Omental fat pad (tissue), 4 donors: ENCODE measurements around the gene CIAO3. TPM values are rescaled to one million over a fixed set of nuclear protein-coding genes. Genes with fewer than 3 reads are reported as not detected.

Experiments used
- ATAC-seq: fragments of 150-250 bp; one replicate; pipeline ENCODE4 v1.9.1; 2016; ENCODE audit warnings: mild to moderate bottlenecking, moderate library complexity; ENCODE audit not compliant: low FRiP score
- DNase-seq: peaks from one replicate; pipeline ENCODE4 v3.0.0-alpha.2; 2019; ENCODE audit warnings: low spot score
- CTCF ChIP-seq, 3 donors: fragments of 450-650 bp; IDR thresholded peaks; one replicate each; pipeline ENCODE4 v1.5.1; 2016 to 2017; ENCODE audit warnings: antibody characterized with exemption in 3 of 3, mild to moderate bottlenecking in 3 of 3, moderate library complexity in 2 of 3
- small RNA-seq: library from RNA; depleted of rRNA; stranded (forward); fragments of <200 nt; gene quantifications from one replicate; pipeline ENCODE3, GENCODE V24; 2016
- total RNA-seq, 4 donors: library from RNA; depleted of rRNA; stranded (reverse); fragments of >200 nt; gene quantifications; one replicate each; pipeline ENCODE4 v1.1.0, GENCODE V29; 2016

The CIAO3 gene
- total RNA-seq, 4 donors from 2014 or later: 17.6 to 26.8 (median 22.1) TPM

- no peak for TF ChIP-seq CTCF (IDR thresholded peaks at IDR 0.05)
- DNase-seq (peak; percentile 63), ATAC-seq (peak; percentile 58)
Observed at GRCh38 chr16:679814-680624, 60.8 kb downstream of the CIAO3 start, which contains the start of gene STUB1. TSS of gene STUB1 (plus strand) at chr16:680410. CDS start at chr16:680526, 116 bp downstream.

Small RNAs within 50 kb of the gene (small RNA-seq; reads per million reads assigned to genes)
- not detected for gene MIR662

Other genes with a start within 250 kb of the CIAO3 start
- gene CAPN15, start 213.3 kb downstream of the CIAO3 start, total RNA-seq: 10 to 100 TPM; 16.4 to 87.2 (median 22.0) TPM
- gene PRR35, start 180.6 kb downstream of the CIAO3 start, total RNA-seq: under 1 TPM in 1 of 4 donors, not detected in 3; 0.19 TPM
- 1 to 10 TPM in 3 of 4 donors, under 1 TPM in 1; 0.24 to 5.5 (median 1.2) TPM for gene NHLRC4, start 174.0 kb downstream of the CIAO3 start, total RNA-seq
- gene PIGQ, start 171.0 kb downstream of the CIAO3 start, total RNA-seq: 10 to 100 TPM; 22.0 to 25.1 (median 23.8) TPM
- 10 to 100 TPM; 11.6 to 20.6 (median 14.8) TPM for gene RAB40C, start 150.9 kb downstream of the CIAO3 start, total RNA-seq
- under 1 TPM in 3 of 4 donors, not detected in 1; 0.19 to 0.63 (median 0.25) TPM for gene WFIKKN1, start 110.0 kb downstream of the CIAO3 start, total RNA-seq
- 100 to 1,000 TPM in 3 of 4 donors, 10 to 100 TPM in 1; 75.7 to 155 (median 111) TPM for gene METTL26, start 104.7 kb downstream of the CIAO3 start, total RNA-seq
- gene MCRIP2, start 99.2 kb downstream of the CIAO3 start, total RNA-seq: 10 to 100 TPM; 33.3 to 54.7 (median 41.3) TPM
- 10 to 100 TPM in 3 of 4 donors, 1 to 10 TPM in 1; 7.0 to 25.1 (median 21.2) TPM for gene WDR90, start 91.6 kb downstream of the CIAO3 start, total RNA-seq
- gene RHOT2, start 72.9 kb downstream of the CIAO3 start, total RNA-seq: 10 to 100 TPM; 38.8 to 86.9 (median 61.5) TPM
- 1 to 10 TPM in 1 of 4 donors, under 1 TPM in 2, not detected in 1; 0.44 to 1.0 (median 0.96) TPM for gene RHBDL1, start 65.3 kb downstream of the CIAO3 start, total RNA-seq
- 100 to 1,000 TPM; 119 to 161 (median 128) TPM for gene STUB1, start 60.6 kb downstream of the CIAO3 start, total RNA-seq
- gene JMJD8, start 56.7 kb downstream of the CIAO3 start, total RNA-seq: 10 to 100 TPM; 65.8 to 79.6 (median 71.8) TPM
- 1 to 10 TPM; 6.7 to 8.7 (median 6.9) TPM for gene WDR24, start 50.6 kb downstream of the CIAO3 start, total RNA-seq
- under 1 TPM in 3 of 4 donors, not detected in 1; 0.48 to 0.75 (median 0.56) TPM for gene FBXL16, start 35.2 kb downstream of the CIAO3 start, total RNA-seq
- 10 to 100 TPM; 13.6 to 31.2 (median 20.5) TPM for gene METRN, start 25.9 kb downstream of the CIAO3 start, total RNA-seq
- gene ANTKMT, start 19.9 kb downstream of the CIAO3 start, total RNA-seq: 10 to 100 TPM; 21.9 to 45.4 (median 36.2) TPM
- gene CCDC78, start 14.6 kb downstream of the CIAO3 start, total RNA-seq: 1 to 10 TPM in 2 of 4 donors, under 1 TPM in 2; 0.72 to 2.4 (median 1.5) TPM
- gene HAGHL, start 13.9 kb downstream of the CIAO3 start, total RNA-seq: 1 to 10 TPM in 3 of 4 donors, under 1 TPM in 1; 0.79 to 7.3 (median 4.6) TPM
- 100 to 1,000 TPM in 2 of 4 donors, 10 to 100 TPM in 1, 1 to 10 TPM in 1; 1.1 to 355 (median 129) TPM for gene MSLN, start 19.7 kb upstream of the CIAO3 start, total RNA-seq
- gene RPUSD1, start 47.4 kb upstream of the CIAO3 start, total RNA-seq: 10 to 100 TPM in 3 of 4 donors, 1 to 10 TPM in 1; 9.6 to 20.9 (median 13.7) TPM
- 10 to 100 TPM in 1 of 4 donors, 1 to 10 TPM in 3; 2.8 to 10.7 (median 4.6) TPM for gene CHTF18, start 47.6 kb upstream of the CIAO3 start, total RNA-seq
- gene GNG13, start 59.7 kb upstream of the CIAO3 start, total RNA-seq: not detected
- gene LMF1, start 230.0 kb upstream of the CIAO3 start, total RNA-seq: 10 to 100 TPM; 14.9 to 33.7 (median 27.1) TPM
- 1 to 10 TPM in 3 of 4 donors, under 1 TPM in 1; 0.19 to 2.9 (median 1.2) TPM for gene SOX8, start 240.8 kb upstream of the CIAO3 start, total RNA-seq